ENCODE data around the gene ARHGAP5.
"Not testable (repeated sequence)": the region's sequence is repeated elsewhere in the genome, so short reads cannot be mapped to it uniquely, and the experiment has no call there.

Gene ARHGAP5

GRCh38 chr14:32109676-32110547, 32.8 kb downstream of the ARHGAP5 start:
- no peak for DNase-seq (ENCODE audit: low read depth)

GRCh38 chr14:32110548-32110896, 33.4 kb downstream of the ARHGAP5 start:
- no peak for DNase-seq (ENCODE audit: low read depth)

GRCh38 chr14:32121536-32121935, 44.4 kb downstream of the ARHGAP5 start:
- DNase-seq (ENCODE audit: low read depth): no peak

GRCh38 chr14:32121948-32122347, 44.8 kb downstream of the ARHGAP5 start:
- no peak for DNase-seq (ENCODE audit: low read depth)

GRCh38 chr14:32126899-32127730, 50.0 kb downstream of the ARHGAP5 start:
- not testable (repeated sequence) for DNase-seq (ENCODE audit: low read depth)

- DNase-seq (ENCODE audit: low read depth): not testable (repeated sequence)
Measured at GRCh38 chr14:32127731-32128654, 50.9 kb downstream of the ARHGAP5 start.

GRCh38 chr14:32128703-32129102, 51.6 kb downstream of the ARHGAP5 start:
- no peak for DNase-seq (ENCODE audit: low read depth)

GRCh38 chr14:32129124-32129523, 52.0 kb downstream of the ARHGAP5 start:
- no peak for DNase-seq (ENCODE audit: low read depth)

GRCh38 chr14:32131689-32132088, 54.6 kb downstream of the ARHGAP5 start:
- DNase-seq (ENCODE audit: low read depth): not testable (repeated sequence)

GRCh38 chr14:32134448-32135097, 57.5 kb downstream of the ARHGAP5 start:
- DNase-seq (ENCODE audit: low read depth): no peak

- DNase-seq (ENCODE audit: low read depth): no peak
Measured at GRCh38 chr14:32136027-32136825, 59.1 kb downstream of the ARHGAP5 start.

- no peak for DNase-seq (ENCODE audit: low read depth)
Measured at GRCh38 chr14:32137313-32137712, 60.2 kb downstream of the ARHGAP5 start.

- DNase-seq (ENCODE audit: low read depth): no peak
Measured at GRCh38 chr14:32137892-32138291, 60.8 kb downstream of the ARHGAP5 start.

GRCh38 chr14:32142341-32142740, 65.2 kb downstream of the ARHGAP5 start:
- DNase-seq (ENCODE audit: low read depth): no peak

- no peak for DNase-seq (ENCODE audit: low read depth)
Measured at GRCh38 chr14:32142754-32143437, 65.8 kb downstream of the ARHGAP5 start.

- DNase-seq (ENCODE audit: low read depth): no peak
Measured at GRCh38 chr14:32150392-32150791, 73.3 kb downstream of the ARHGAP5 start.

- DNase-seq (ENCODE audit: low read depth): no peak
Measured at GRCh38 chr14:32166029-32166428, 88.9 kb downstream of the ARHGAP5 start.

GRCh38 chr14:32166924-32167323, 89.8 kb downstream of the ARHGAP5 start:
- DNase-seq (ENCODE audit: low read depth): no peak

- no peak for DNase-seq (ENCODE audit: low read depth)
Measured at GRCh38 chr14:32167907-32168306, 90.8 kb downstream of the ARHGAP5 start.

GRCh38 chr14:32169191-32169590, 92.1 kb downstream of the ARHGAP5 start:
- no peak for DNase-seq (ENCODE audit: low read depth)
